ENCODE results near the gene PIP4K2B. TPM values are rescaled to one million over a fixed set of nuclear protein-coding genes. Genes with fewer than 3 reads are reported as not detected.

The PIP4K2B gene
- total and polyA plus RNA-seq, 9 of the 15 experiments (the other 6 are each of a cell fraction or from before 2014, with no cell fraction given) = 3.7 to 29.9 (median 23.0) TPM

GRCh38 chr17:38749223-38750043, 49.9 kb downstream of the PIP4K2B start (continued):
- TF ChIP-seq ZNF224 (CRISPR knock-in tag; IDR thresholded peaks at IDR 0.05) = no peak
- peak; percentile 89 for TF ChIP-seq RNF2 (IDR thresholded peaks at IDR 0.05)
- TF ChIP-seq SP1 (CRISPR knock-in tag; IDR thresholded peaks at IDR 0.05) = 0 out of 2 replicates have a peak, but pooled peaks have one; percentile 20
- no peak for TF ChIP-seq TSC22D4 (tag; IDR thresholded peaks at IDR 0.05)
- no peak for TF ChIP-seq CHCHD3 (CRISPR knock-in tag; IDR thresholded peaks at IDR 0.05)
- TF ChIP-seq EGR1 (conservative IDR thresholded peaks at IDR 0.05) = peak; percentile 91
- TF ChIP-seq USF2 (CRISPR knock-in tag; IDR thresholded peaks at IDR 0.05) = peak; percentile 68
- 0 out of 2 replicates have a peak, but pooled peaks have one; percentile 30 for TF ChIP-seq CREB3L1 (IDR thresholded peaks at IDR 0.05; ENCODE audit: borderline replicate concordance, low read depth)
- peak; percentile 84; the same call in 1 of the 2 replicates for TF ChIP-seq POLR2AphosphoS5 (IDR thresholded peaks at IDR 0.05; ENCODE audit: control insufficient read depth, insufficient read depth, low read depth, low read length)
- TF ChIP-seq GTF2E2 (tag; IDR thresholded peaks at IDR 0.05) = no peak
- TF ChIP-seq NCOA4 (IDR thresholded peaks at IDR 0.05; ENCODE audit: partially characterized antibody) = no peak
- no peak for TF ChIP-seq CREB5 (CRISPR knock-in tag; IDR thresholded peaks at IDR 0.05)
- TF ChIP-seq ARID2 (IDR thresholded peaks at IDR 0.05) = no peak
- TF ChIP-seq PCBP1 (IDR thresholded peaks at IDR 0.05; ENCODE audit: low read depth, low read length, poor library complexity, severe bottlenecking) = peak; percentile 55
- 0 out of 2 replicates have a peak, but pooled peaks have one; percentile 32 for TF ChIP-seq TRIM28 (IDR thresholded peaks at IDR 0.05)
- TF ChIP-seq KLF13 (tag; IDR thresholded peaks at IDR 0.05; ENCODE audit: borderline replicate concordance, low read depth) = no peak
- TF ChIP-seq ZZZ3 (IDR thresholded peaks at IDR 0.05) = no peak
- TF ChIP-seq ZNF12 (CRISPR knock-in tag; IDR thresholded peaks at IDR 0.05) = no peak
- no peak for TF ChIP-seq MAFK (IDR thresholded peaks at IDR 0.05; ENCODE audit: low read length)
- no peak for TF ChIP-seq DDX20 (tag; IDR thresholded peaks at IDR 0.05; ENCODE audit: low read depth)
- TF ChIP-seq RBFOX2 (IDR thresholded peaks at IDR 0.05; ENCODE audit: low read depth, low read length) = peak; percentile 96
- no peak for TF ChIP-seq ZNF444 (CRISPR knock-in tag; IDR thresholded peaks at IDR 0.05)
